ENCODE measurements around the gene OR1C1.
"Not testable (repeated sequence)": the region's sequence is repeated elsewhere in the genome, so short reads cannot be mapped to it uniquely, and the experiment has no call there.

The OR1C1 gene

GRCh38 chr1:247760456-247760855 is at the start of gene OR1C1:
Gene OR1C1, minus strand, starts transcription at chr1:247760556. Its CDS starts 2,150 bp downstream, at chr1:247758406.
- DNase-seq (ENCODE audit: low read depth in 1 of 2, low spot score in 1 of 2) = no peak

- no peak for DNase-seq (ENCODE audit: low read depth in 1 of 2, low spot score in 1 of 2)
Observed at GRCh38 chr1:247797518-247797917, 37.2 kb upstream of the OR1C1 start.

GRCh38 chr1:247769603-247770002 is 9.2 kb upstream of the OR1C1 start:
- DNase-seq (ENCODE audit: low read depth in 1 of 2, low spot score in 1 of 2) = no peak

- not testable (repeated sequence) for DNase-seq (ENCODE audit: low read depth in 1 of 2, low spot score in 1 of 2)
Observed at GRCh38 chr1:247754311-247754710, 6.0 kb downstream of the OR1C1 start.

GRCh38 chr1:247749870-247750269 is 10.5 kb downstream of the OR1C1 start:
- DNase-seq (ENCODE audit: low read depth in 1 of 2, low spot score in 1 of 2) = no peak

GRCh38 chr1:247748041-247748440 is 12.3 kb downstream of the OR1C1 start, which contains the start of gene OR14A2:
Gene OR14A2, minus strand, starts transcription at chr1:247748141.
- no peak for DNase-seq (ENCODE audit: low read depth in 1 of 2, low spot score in 1 of 2)

GRCh38 chr1:247747616-247748015 is 12.7 kb downstream of the OR1C1 start:
- DNase-seq (ENCODE audit: low read depth in 1 of 2, low spot score in 1 of 2) = no peak

GRCh38 chr1:247746391-247746935 is 13.9 kb downstream of the OR1C1 start:
- no peak for DNase-seq (ENCODE audit: low read depth in 1 of 2, low spot score in 1 of 2)

GRCh38 chr1:247742215-247742760 is 18.1 kb downstream of the OR1C1 start:
- not testable (repeated sequence) for DNase-seq (ENCODE audit: low read depth in 1 of 2, low spot score in 1 of 2)

- DNase-seq (ENCODE audit: low read depth in 1 of 2, low spot score in 1 of 2) = no peak
Observed at GRCh38 chr1:247741756-247742155, 18.6 kb downstream of the OR1C1 start.

GRCh38 chr1:247740721-247741120 is 19.6 kb downstream of the OR1C1 start:
- no peak for DNase-seq (ENCODE audit: low read depth in 1 of 2, low spot score in 1 of 2)

- no peak for DNase-seq (ENCODE audit: low read depth in 1 of 2, low spot score in 1 of 2)
Observed at GRCh38 chr1:247738315-247738714, 22.0 kb downstream of the OR1C1 start, which contains the start of gene OR14K1. Gene OR14K1, plus strand, starts transcription at chr1:247738615. Its CDS starts 0 bp downstream, at chr1:247738615.

GRCh38 chr1:247721222-247721621 is 39.1 kb downstream of the OR1C1 start:
- no peak for DNase-seq (ENCODE audit: low read depth in 1 of 2, low spot score in 1 of 2)

GRCh38 chr1:247716546-247716945 is 43.8 kb downstream of the OR1C1 start, which contains the start of gene OR6F1:
Gene OR6F1, minus strand, starts transcription at chr1:247716646. Its CDS starts 3,891 bp downstream, at chr1:247712755.
- no peak for DNase-seq (ENCODE audit: low read depth in 1 of 2, low spot score in 1 of 2)

- DNase-seq (ENCODE audit: low read depth in 1 of 2, low spot score in 1 of 2) = no peak
Observed at GRCh38 chr1:247713753-247714152, 46.6 kb downstream of the OR1C1 start.

- not testable (repeated sequence) for DNase-seq (ENCODE audit: low read depth in 1 of 2, low spot score in 1 of 2)
Observed at GRCh38 chr1:247710681-247711080, 49.7 kb downstream of the OR1C1 start.
